ENCODE results near the gene MATN3. TPM values are rescaled to one million over a fixed set of nuclear protein-coding genes. Genes with fewer than 3 reads are reported as not detected.

MATN3 gene
- total and polyA plus RNA-seq, 2 of the 8 experiments (the other 6 are each of a cell fraction or from before 2014, with no cell fraction given) = 3.0 to 9.9 TPM

GRCh38 chr2:19993731-19994130, 18.7 kb downstream of the MATN3 start:
- Histone ChIP-seq H3K18ac (ENCODE audit: extremely low read depth, low read length) (no peak overlapping the region), H2BK15ac (ENCODE audit: low read length) (no peak overlapping the region), H2BK20ac (ENCODE audit: low read length) (no peak overlapping the region), H4K91ac (replicated peaks; ENCODE audit: insufficient read length, low read length) (no peak overlapping the region), H4K8ac (ENCODE audit: extremely low read depth, insufficient read depth, low read length) (no peak overlapping the region), H3K79me1 (ENCODE audit: low read depth, low read length) (no peaks in the 10 kb centered on the region), H3K23me2 (ENCODE audit: low read depth, low read length) (peaks cover 9% of the 10 kb centered on the region), H2BK5ac (ENCODE audit: low read depth, low read length) (no peak overlapping the region), H2AFZ (ENCODE audit: low read length) (no peak overlapping the region), H3K4me3 (ENCODE audit: extremely low read depth in 1 of 4, insufficient read depth in 2 of 4, low read depth in 3 of 4, low read length in 4 of 4) (no peak overlapping the region), H2AK5ac (ENCODE audit: low read depth, low read length) (no peak overlapping the region), H3K4me2 (ENCODE audit: insufficient read depth in 1 of 2, low read depth in 2 of 2, low read length in 2 of 2) (no peak overlapping the region), H3K23ac (ENCODE audit: insufficient read length) (no peak overlapping the region), H3K27ac (ENCODE audit: low read depth, low read length) (no peak overlapping the region), H3K4ac (replicated peaks; ENCODE audit: insufficient read length, low read depth, low read length) (no peak overlapping the region), H3K79me2 (ENCODE audit: control insufficient read depth in 1 of 2, insufficient read depth in 2 of 2, low read length in 2 of 2) (peaks cover 0 to 4% of the 10 kb centered on the region in 2 experiments; a peak in 2 of 4 replicates), H3K4me1 (replicated peaks in 1 of 4; ENCODE audit: control insufficient read depth in 3 of 4, insufficient read depth in 4 of 4, low read length in 3 of 4) (peaks cover 0 to 2% (median 0%) of the 10 kb centered on the region in 4 experiments; a peak in 1 of 7 replicates), H3K9ac (replicated peaks in 1 of 4; ENCODE audit: extremely low read depth in 1 of 4, low read depth in 3 of 4, low read length in 3 of 4) (no peak overlapping the region), H2BK120ac (replicated peaks; ENCODE audit: low read depth, low read length) (no peak overlapping the region), H3K14ac (ENCODE audit: insufficient read length) (no peak overlapping the region), H4K5ac (ENCODE audit: insufficient read length, low read depth, low read length) (no peak overlapping the region), H3K9me3 (ENCODE audit: insufficient read depth in 2 of 2, low read depth in 1 of 2, low read length in 1 of 2) (no peaks in the 10 kb centered on the region), H2BK12ac (ENCODE audit: low read depth, low read length) (no peak overlapping the region), H3K36me3 (ENCODE audit: control insufficient read depth in 2 of 4, insufficient read depth in 4 of 4, low read length in 3 of 4) (no peaks in the 10 kb centered on the region), H4K20me1 (replicated peaks in 1 of 2; ENCODE audit: control insufficient read depth in 1 of 2, insufficient read depth in 2 of 2, low read length in 2 of 2) (no peaks in the 10 kb centered on the region), H3K27me3 (replicated peaks in 1 of 4; ENCODE audit: control insufficient read depth in 3 of 4, extremely low read depth in 1 of 4, insufficient read depth in 3 of 4, low read length in 3 of 4) (no peaks in the 10 kb centered on the region), H3K56ac (replicated peaks; ENCODE audit: insufficient read length, low read depth, low read length) (no peak overlapping the region)
- DNase-seq (ENCODE audit: low read depth in 1 of 2, low spot score in 2 of 2) (no peak), FAIRE-seq (no peak)
- ChIA-PET CTCF (ENCODE audit: partially characterized antibody) (interaction anchor here (0.9 to 1.6 kb wide), 3 partner anchors 20 to 38 kb away, joined by 3 to 6 read pairs (median 5); no protein-coding TSS in a partner anchor), POLR2A (ENCODE audit: partially characterized antibody) (no interaction called here)
- TF ChIP-seq ASH2L (IDR thresholded peaks at IDR 0.05; ENCODE audit: low read length) (no peak), CHD1 (IDR thresholded peaks at IDR 0.05; ENCODE audit: low read depth, low read length) (no peak), BACH1 (IDR thresholded peaks at IDR 0.05; ENCODE audit: low read length) (no peak)

Measured in H1 (cell line).